Activated CD8-positive, alpha-beta T cell treated with anti-CD3 and anti-CD28 coated beads, Interleukin-2, amount 10 ng/mL, durations not matched to agents 7 days and 5 days (primary cell): ENCODE results near the gene TMC6. TPM values are rescaled to one million over a fixed set of nuclear protein-coding genes. Genes with fewer than 3 reads are reported as not detected.
A peak's percentile ranks its signal among the peaks of the same experiment; 100 is the strongest.
"Not testable (repeated sequence)": the region's sequence is repeated elsewhere in the genome, so short reads cannot be mapped to it uniquely, and the experiment has no call there.

Experiments
- ATAC-seq: fragments of 150-1000 bp; cut with Tn5 transposase; one replicate; pipeline ENCODE4 v1.10.0; 2021; ENCODE audit warnings: moderate library complexity
- CTCF ChIA-PET: fragments of 350-600 bp; sonication (Branson Sonifier 250); formaldehyde crosslinking; loops from one replicate; lab custom pipeline; 2021; ENCODE audit warnings: antibody characterized with exemption; lab: Charles Lee
- POLR2A ChIA-PET: fragments of 350-600 bp; sonication (Branson Sonifier 250); formaldehyde crosslinking; loops from one replicate; lab custom pipeline; 2021; ENCODE audit warnings: antibody characterized with exemption; lab: Charles Lee
- DNase-seq: peaks from one replicate; pipeline ENCODE4 v3.0.0-alpha.2; 2020
- H3K27ac Mint-ChIP-seq: one replicate; pipeline ENCODE4 v1.8.0; 2021; ENCODE audit warnings: mild to moderate bottlenecking, mixed read lengths
- H3K27me3 Mint-ChIP-seq: one replicate; pipeline ENCODE4 v1.8.0; 2021; ENCODE audit warnings: low read depth, mixed read lengths
- H3K36me3 Mint-ChIP-seq: one replicate; pipeline ENCODE4 v1.8.0; 2021; ENCODE audit warnings: low read depth, mixed read lengths
- H3K4me1 Mint-ChIP-seq: one replicate; pipeline ENCODE4 v1.8.0; 2021; ENCODE audit warnings: low read depth, mixed read lengths
- H3K4me3 Mint-ChIP-seq: one replicate; pipeline ENCODE4 v1.8.0; 2021; ENCODE audit warnings: mild to moderate bottlenecking, mixed read lengths
- H3K9me3 Mint-ChIP-seq: one replicate; pipeline ENCODE4 v1.8.0; 2022; ENCODE audit warnings: mixed read lengths; ENCODE audit not compliant: insufficient read depth
- total RNA-seq, 2 experiments: library from RNA; stranded (reverse); gene quantifications; one replicate each; pipeline ENCODE4 v1.2.3, GENCODE V29; 2021

Gene TMC6
- total RNA-seq, 2 experiments from 2014 or later, result 407 to 476 TPM

GRCh38 chr17:78082988-78083387, 45.6 kb downstream of the TMC6 start:
- Mint-ChIP-seq H3K27me3 (no peaks in the 10 kb centered on the region), H3K4me1 (peaks cover 5% of the 10 kb centered on the region), H3K9me3 (no peaks in the 10 kb centered on the region), H3K36me3 (peaks cover 31% of the 10 kb centered on the region), H3K27ac (no peak overlapping the region), H3K4me3 (no peak overlapping the region)
- CTCF ChIA-PET, result interaction anchor here (2.3 to 3.5 kb wide), 3 partner anchors 13 to 93 kb away, joined by 12 to 34 read pairs (median 28); no protein-coding TSS in a partner anchor
- DNase-seq (no peak), ATAC-seq (no peak)
- POLR2A ChIA-PET, result no interaction called here

DNA sequence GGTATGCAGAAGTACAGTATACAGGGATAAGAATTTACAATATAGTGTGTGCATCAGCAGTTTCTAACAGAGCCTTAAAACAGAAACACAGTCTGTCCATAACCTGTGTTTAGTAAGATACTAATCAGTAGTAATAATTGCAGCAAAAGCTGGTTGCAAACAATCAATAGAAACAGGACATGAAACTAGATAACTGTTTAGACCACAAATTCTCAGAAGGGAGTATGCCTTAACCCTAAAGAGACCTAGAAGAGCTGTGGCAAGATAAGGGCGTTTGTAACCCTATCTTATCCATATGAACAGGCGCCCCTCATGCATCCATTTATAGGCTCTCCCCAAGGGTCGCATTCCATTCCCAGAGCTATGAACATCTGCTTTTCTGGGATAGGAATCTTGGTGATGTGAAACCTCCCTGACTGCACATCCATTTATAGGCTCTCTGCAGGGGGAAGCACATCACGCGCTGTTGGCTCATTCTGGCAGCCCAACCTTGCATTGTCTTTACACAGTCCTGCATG, 46.1 kb downstream of the TMC6 start:
- DNase-seq, ATAC-seq, H3K27me3 Mint-ChIP-seq, H3K9me3 Mint-ChIP-seq, H3K27ac Mint-ChIP-seq, POLR2A ChIA-PET, H3K4me3 Mint-ChIP-seq, H3K4me1 Mint-ChIP-seq: not testable (repeated sequence)
- CTCF ChIA-PET, result interaction anchor here (3.2 to 3.5 kb wide), 2 partner anchors 63 to 93 kb away, joined by 28 to 34 read pairs; no protein-coding TSS in a partner anchor
- peaks cover 32% of the 10 kb centered on the region for H3K36me3 Mint-ChIP-seq

- CTCF ChIA-PET, result no interaction called here
- no peak for ATAC-seq
- peaks cover 29% of the 10 kb centered on the region for H3K36me3 Mint-ChIP-seq
Measured at GRCh38 chr17:78081551-78081950, 47.0 kb downstream of the TMC6 start.

GRCh38 chr17:78079253-78079652, 49.3 kb downstream of the TMC6 start:
- ATAC-seq (no peak), DNase-seq (no peak)
- Mint-ChIP-seq H3K9me3 (no peaks in the 10 kb centered on the region), H3K27ac (peak overlapping the region; percentile 32), H3K4me1 (peaks cover 5% of the 10 kb centered on the region), H3K36me3 (peaks cover 34% of the 10 kb centered on the region), H3K4me3 (no peak overlapping the region), H3K27me3 (no peaks in the 10 kb centered on the region)
- ChIA-PET CTCF (no interaction called here), POLR2A (no interaction called here)

More at GRCh38 chr17:78081551-78081950, 47.0 kb downstream of the TMC6 start:
- Mint-ChIP-seq H3K9me3 (no peaks in the 10 kb centered on the region), H3K27me3 (no peaks in the 10 kb centered on the region), H3K4me1 (peaks cover 5% of the 10 kb centered on the region), H3K27ac (no peak overlapping the region), H3K4me3 (no peak overlapping the region)
- POLR2A ChIA-PET, result no interaction called here
- DNase-seq, result no peak

GRCh38 chr17:78075545-78075944, 53.0 kb downstream of the TMC6 start:
- DNase-seq (no peak), ATAC-seq (no peak)
- Mint-ChIP-seq H3K9me3 (no peaks in the 10 kb centered on the region), H3K4me3 (no peak overlapping the region), H3K27ac (no peak overlapping the region), H3K4me1 (no peaks in the 10 kb centered on the region), H3K27me3 (no peaks in the 10 kb centered on the region), H3K36me3 (peaks cover 51% of the 10 kb centered on the region)
- POLR2A ChIA-PET, result no interaction called here
- CTCF ChIA-PET, result no interaction called here

- Mint-ChIP-seq H3K4me3 (no peak overlapping the region), H3K36me3 (peaks cover 54% of the 10 kb centered on the region), H3K27ac (no peak overlapping the region), H3K9me3 (no peaks in the 10 kb centered on the region), H3K27me3 (no peaks in the 10 kb centered on the region), H3K4me1 (no peaks in the 10 kb centered on the region)
- DNase-seq, result no peak
- ChIA-PET POLR2A (no interaction called here), CTCF (no interaction called here)
- ATAC-seq, result no peak
Measured at GRCh38 chr17:78075011-78075410, 53.5 kb downstream of the TMC6 start.

DNA sequence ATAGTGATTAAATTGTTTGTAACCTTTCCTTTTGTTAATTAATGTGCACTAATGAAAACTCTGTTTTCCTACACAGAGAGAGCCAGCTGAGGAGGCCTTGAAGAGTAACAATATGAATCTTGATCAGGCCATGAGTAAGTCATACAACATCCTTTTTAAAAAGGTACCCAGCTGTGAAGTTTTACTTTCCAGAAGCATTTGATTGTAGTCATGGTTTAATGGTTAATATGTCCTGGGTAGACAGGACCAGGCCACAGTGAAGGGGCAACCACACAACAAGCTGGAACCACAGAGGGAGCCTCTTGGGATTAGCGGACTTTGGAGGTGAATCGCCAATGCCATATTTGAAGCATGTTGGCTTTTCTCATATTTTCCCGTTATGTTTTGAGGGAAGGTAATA, 55.6 kb downstream of the TMC6 start:
- Mint-ChIP-seq H3K9me3 (no peaks in the 10 kb centered on the region), H3K4me1 (no peaks in the 10 kb centered on the region), H3K27ac (no peak overlapping the region), H3K36me3 (peaks cover 51% of the 10 kb centered on the region), H3K4me3 (no peak overlapping the region), H3K27me3 (no peaks in the 10 kb centered on the region)
- POLR2A ChIA-PET, result no interaction called here
- no peak for DNase-seq
- CTCF ChIA-PET, result interaction anchor here (1.8 kb wide), 1 partner anchor 12 kb away, joined by 4 read pairs; no protein-coding TSS in a partner anchor
- no peak for ATAC-seq

- no peaks in the 10 kb centered on the region for H3K4me1 Mint-ChIP-seq
- CTCF ChIA-PET, result interaction anchor here (0.8 to 1.9 kb wide), 2 partner anchors 15 to 56 kb away, joined by 3 to 12 read pairs; no protein-coding TSS in a partner anchor
- H3K27ac Mint-ChIP-seq, result no peak overlapping the region
- no peaks in the 10 kb centered on the region for H3K9me3 Mint-ChIP-seq
- no peak overlapping the region for H3K4me3 Mint-ChIP-seq
- POLR2A ChIA-PET, result no interaction called here
- H3K27me3 Mint-ChIP-seq, result no peaks in the 10 kb centered on the region
- peaks cover 48% of the 10 kb centered on the region for H3K36me3 Mint-ChIP-seq
- DNase-seq, result no peak
- ATAC-seq, result no peak
Measured at GRCh38 chr17:78069695-78070094, 58.9 kb downstream of the TMC6 start.

GRCh38 chr17:78066976-78067375, 61.6 kb downstream of the TMC6 start:
- peaks cover 27% of the 10 kb centered on the region for H3K36me3 Mint-ChIP-seq
- H3K9me3 Mint-ChIP-seq, result not testable (repeated sequence)
- CTCF ChIA-PET, result interaction anchor here (1.0 to 2.5 kb wide), 3 partner anchors 18 to 1181 kb away, joined by 3 to 10 read pairs (median 9); no protein-coding TSS in a partner anchor

DNA sequence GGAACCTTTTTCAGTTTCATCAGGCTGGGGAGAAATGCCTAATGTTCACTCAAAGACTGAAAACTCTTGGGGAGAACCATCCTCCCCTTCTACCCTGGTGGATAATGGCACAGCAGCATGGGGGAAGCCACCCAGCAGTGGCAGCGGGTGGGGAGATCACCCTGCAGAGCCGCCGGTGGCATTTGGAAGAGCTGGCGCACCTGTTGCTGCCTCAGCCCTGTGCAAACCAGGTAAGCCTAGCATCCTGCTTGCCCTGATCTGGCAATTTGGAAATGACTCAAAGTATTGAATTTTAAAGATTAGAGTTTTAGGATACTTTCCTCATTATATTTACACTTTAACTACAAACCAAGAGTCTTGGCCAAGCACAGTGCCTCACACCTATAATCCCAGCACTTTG, 63.8 kb downstream of the TMC6 start:
- ATAC-seq, result no peak
- Mint-ChIP-seq H3K27me3 (no peaks in the 10 kb centered on the region), H3K9me3 (no peaks in the 10 kb centered on the region), H3K4me3 (no peak overlapping the region), H3K4me1 (no peaks in the 10 kb centered on the region), H3K36me3 (peaks cover 15% of the 10 kb centered on the region), H3K27ac (no peak overlapping the region)
- DNase-seq, result no peak
- POLR2A ChIA-PET, result no interaction called here
- CTCF ChIA-PET, result interaction anchor here (1.7 kb wide), 1 partner anchor 20 kb away, joined by 5 read pairs; no protein-coding TSS in a partner anchor

More at GRCh38 chr17:78066976-78067375, 61.6 kb downstream of the TMC6 start:
- H3K27ac Mint-ChIP-seq, POLR2A ChIA-PET, DNase-seq, H3K4me1 Mint-ChIP-seq, H3K4me3 Mint-ChIP-seq, H3K27me3 Mint-ChIP-seq, ATAC-seq: not testable (repeated sequence)

DNA sequence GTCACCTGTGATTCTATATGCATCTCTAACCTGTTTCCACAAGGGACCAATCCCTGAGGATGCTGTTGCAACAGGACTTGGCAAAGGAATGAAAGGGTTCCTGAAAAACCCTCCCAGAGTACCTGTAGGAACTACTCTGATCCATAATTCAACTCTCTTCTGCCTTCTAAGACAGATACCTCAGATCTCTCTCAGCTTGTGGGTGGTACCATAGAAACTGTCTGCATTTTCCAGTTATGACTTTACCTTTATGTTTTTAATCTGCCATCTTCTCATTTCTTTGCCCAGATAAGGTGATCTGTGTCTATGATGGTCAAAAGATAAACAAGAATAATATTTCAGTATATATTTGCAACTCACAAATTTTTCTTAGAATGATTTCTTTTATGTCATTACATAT, 65.1 kb downstream of the TMC6 start:
- Mint-ChIP-seq H3K36me3 (peaks cover 13% of the 10 kb centered on the region), H3K27me3 (no peaks in the 10 kb centered on the region), H3K27ac (no peak overlapping the region), H3K4me1 (no peaks in the 10 kb centered on the region), H3K9me3 (no peaks in the 10 kb centered on the region), H3K4me3 (no peak overlapping the region)
- CTCF ChIA-PET, result interaction anchor here (1.7 kb wide), 1 partner anchor 21 kb away, joined by 5 read pairs; no protein-coding TSS in a partner anchor
- POLR2A ChIA-PET, result no interaction called here
- no peak for DNase-seq
- ATAC-seq, result no peak

GRCh38 chr17:78062596-78062995, 66.0 kb downstream of the TMC6 start:
- Mint-ChIP-seq H3K4me3 (no peak overlapping the region), H3K4me1 (no peaks in the 10 kb centered on the region), H3K27me3 (no peaks in the 10 kb centered on the region), H3K27ac (no peak overlapping the region), H3K9me3 (no peaks in the 10 kb centered on the region), H3K36me3 (peaks cover 9% of the 10 kb centered on the region)
- ChIA-PET CTCF (interaction anchor here (1.5 to 3.1 kb wide), 3 partner anchors 19 to 49 kb away, joined by 5 to 11 read pairs (median 7); no protein-coding TSS in a partner anchor), POLR2A (no interaction called here)
- ATAC-seq (no peak), DNase-seq (no peak)
